K562 (cell line): ENCODE results near the gene KCNH2. TPM values are rescaled to one million over a fixed set of nuclear protein-coding genes. Genes with fewer than 3 reads are reported as not detected.

Experiments used
- BHLHE40 ChIP-seq: IDR thresholded peaks from 2 replicates; pipeline ENCODE4 v1.6.1; 2011; ENCODE audit warnings: low read length, improper control_type of control experiment
- C11orf30 ChIP-seq: fragments of 450-650 bp; IDR thresholded peaks from 2 replicates; pipeline ENCODE4 v1.6.1; 2016; ENCODE audit warnings: low read depth, mild to moderate bottlenecking
- DACH1 ChIP-seq: fragments of 450-650 bp; IDR thresholded peaks from 2 replicates; pipeline ENCODE4 v1.6.1; 2018; ENCODE audit not compliant: partially characterized antibody
- ESRRA ChIP-seq: fragments of 450-650 bp; IDR thresholded peaks from 2 replicates; pipeline ENCODE4 v1.6.1; 2014; ENCODE audit warnings: low read depth, mild to moderate bottlenecking, moderate library complexity, borderline replicate concordance
- FOXP1 ChIP-seq: sonication (generic); formaldehyde crosslinking; IDR thresholded peaks from 2 replicates; pipeline ENCODE4 v1.8.0; 2022; ENCODE audit warnings: mild to moderate bottlenecking, missing genetic modification reagents
- FUS ChIP-seq: fragments of 200-400 bp; formaldehyde crosslinking; optimal IDR thresholded peaks from 2 replicates; pipeline ENCODE3; 2017; ENCODE audit warnings: low read depth, low read length
- LEF1 ChIP-seq: fragments of 450-650 bp; IDR thresholded peaks from 2 replicates; pipeline ENCODE4 v1.6.1; 2016; ENCODE audit warnings: mild to moderate bottlenecking
- MTA3 ChIP-seq: fragments of 450-650 bp; formaldehyde crosslinking; IDR thresholded peaks from 2 replicates; pipeline ENCODE4 v1.6.1; 2017; ENCODE audit warnings: mild to moderate bottlenecking, borderline replicate concordance
- NBN ChIP-seq: fragments of 450-650 bp; IDR thresholded peaks from 2 replicates; pipeline ENCODE4 v1.6.1; 2016; ENCODE audit warnings: low read depth, mild to moderate bottlenecking
- POLR2A ChIP-seq: fragments of 450-650 bp; conservative IDR thresholded peaks from 2 replicates; pipeline ENCODE4 v1.6.1; 2016
- PTBP1 ChIP-seq: fragments of 200-400 bp; formaldehyde crosslinking; IDR thresholded peaks from 2 replicates; pipeline ENCODE4 v1.6.1; 2017; ENCODE audit warnings: low read depth, low read length
- SREBF1 ChIP-seq: fragments of 150-350 bp; IDR thresholded peaks from 2 replicates; pipeline ENCODE4 v1.6.1; 2014; ENCODE audit warnings: antibody characterized with exemption, low read depth, low read length, borderline replicate concordance
- SRSF3 ChIP-seq: fragments of 200-400 bp; formaldehyde crosslinking; IDR thresholded peaks from 2 replicates; pipeline ENCODE4 v1.6.1; 2016; ENCODE audit warnings: mild to moderate bottlenecking, low read length, moderate library complexity; ENCODE audit not compliant: insufficient read depth
- STAG1 ChIP-seq: sonication (generic); formaldehyde crosslinking; IDR thresholded peaks from 2 replicates; pipeline ENCODE4 v1.5.0; 2020; ENCODE audit warnings: missing genetic modification reagents, borderline replicate concordance
- TAF1 ChIP-seq: IDR thresholded peaks from 2 replicates; pipeline ENCODE4 v1.6.1; 2011; ENCODE audit warnings: mild to moderate bottlenecking, low read length, moderate library complexity; ENCODE audit not compliant: insufficient read depth, control insufficient read depth, severe bottlenecking; ENCODE audit errors: extremely low read depth
- ZNF12 ChIP-seq: sonication (generic); formaldehyde crosslinking; IDR thresholded peaks from 2 replicates; pipeline ENCODE4 v1.4.0; 2020; ENCODE audit warnings: mild to moderate bottlenecking, missing genetic modification reagents
- ZNF174 ChIP-seq: fragments of 250-450 bp; sonication (Bioruptor Pico); IDR thresholded peaks from 2 replicates; pipeline ENCODE4 v1.4.0; 2020; ENCODE audit warnings: mild to moderate bottlenecking
- ZNF561 ChIP-seq: fragments of 450-650 bp; formaldehyde crosslinking; conservative IDR thresholded peaks from 2 replicates; pipeline ENCODE4 v1.4.0; 2020; ENCODE audit warnings: mild to moderate bottlenecking, moderate library complexity
- polyA plus RNA-seq, 8 experiments: library from polyadenylated mRNA; depleted of rRNA in 4 of 8; stranded (reverse) in 5 of 8; unstranded in 3 of 8; fragments of >200 nt; fragmentation: Nextera tagmentation in 2 of 8; fragmentation: Illumina TruSeq in 1 of 8; extraction: Ambion mirVana in 2 of 8; extraction: Trizol in 1 of 8; gene quantifications; 2 replicates each; pipeline versions ENCODE4 v1.2.1 to v1.2.3, GENCODE V29; 2011 to 2014; ENCODE audit warnings: inconsistent platforms in 1 of 8, missing spikeins in 1 of 8
- total RNA-seq, 7 experiments: library from RNA; depleted of rRNA in 6 of 7; stranded (reverse); fragments of >200 nt in 6 of 7; fragmentation: Illumina TruSeq in 2 of 7; extraction: Trizol in 2 of 7; gene quantifications; 2 replicates each; pipeline versions ENCODE4 v1.2.1 to v1.2.3, GENCODE V29; 2011 to 2021; ENCODE audit warnings: low replicate concordance in 1 of 7
- TF ChIP-seq, protein P1 (sequence below), 2 experiments: fragments of 450-650 bp in 1 of 2; sonication (generic) in 1 of 2; formaldehyde crosslinking in 1 of 2; IDR thresholded peaks in 1 of 2; conservative IDR thresholded peaks in 1 of 2; 2 replicates each; pipeline versions ENCODE4 v1.6.1 to v1.8.1; 2016 to 2023; ENCODE audit warnings: mild to moderate bottlenecking in 2 of 2, moderate library complexity in 2 of 2, inconsistent platforms in 1 of 2, missing genetic modification reagents in 1 of 2
- TF ChIP-seq, protein P2 (sequence below): fragments of 250-450 bp; sonication (Bioruptor Pico); IDR thresholded peaks from 2 replicates; pipeline ENCODE4 v1.9.0; 2021; ENCODE audit warnings: mild to moderate bottlenecking, inconsistent platforms
- TF ChIP-seq, protein P3 (sequence below): fragments of 450-650 bp; formaldehyde crosslinking; conservative IDR thresholded peaks from 2 replicates; pipeline ENCODE4 v1.4.0; 2022; ENCODE audit warnings: mild to moderate bottlenecking, missing genetic modification characterization
- TF ChIP-seq, protein P4 (sequence below): fragments of 450-650 bp; IDR thresholded peaks from 2 replicates; pipeline ENCODE4 v1.6.1; 2016; ENCODE audit warnings: borderline replicate concordance

The KCNH2 gene
- total and polyA plus RNA-seq, 9 of the 15 experiments (the other 6 are each of a cell fraction or from before 2014, with no cell fraction given), result 18.1 to 368 (median 218) TPM

GRCh38 chr7:150953061-150953997, 24.8 kb downstream of the KCNH2 start (continued):
- TF ChIP-seq, protein P1, sequence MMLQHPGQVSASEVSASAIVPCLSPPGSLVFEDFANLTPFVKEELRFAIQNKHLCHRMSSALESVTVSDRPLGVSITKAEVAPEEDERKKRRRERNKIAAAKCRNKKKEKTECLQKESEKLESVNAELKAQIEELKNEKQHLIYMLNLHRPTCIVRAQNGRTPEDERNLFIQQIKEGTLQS (IDR thresholded peaks at IDR 0.05), result no peak
- TF ChIP-seq, protein P1 (CRISPR knock-in tag; conservative IDR thresholded peaks at IDR 0.05), result no peak
- TF ChIP-seq ZNF12 (CRISPR knock-in tag) (no peak), DACH1 (no peak), BHLHE40 (no peak), SRSF3 (peak; percentile 80; the same call in 1 of the 2 replicates), POLR2A (no peak), STAG1 (peak; percentile 31; the same call in 1 of the 2 replicates), PTBP1 (no peak), ESRRA (no peak), TAF1 (no peak), SREBF1 (no peak), ZNF174 (CRISPR knock-in tag) (no peak), LEF1 (no peak), C11orf30 (no peak), ZNF561 (CRISPR knock-in tag) (no peak), MTA3 (peak; percentile 25; the same call in 1 of the 2 replicates), FOXP1 (0 out of 2 replicates have a peak, but pooled peaks have one; percentile 35), FUS (no peak), NBN (no peak)
- TF ChIP-seq, protein P2, sequence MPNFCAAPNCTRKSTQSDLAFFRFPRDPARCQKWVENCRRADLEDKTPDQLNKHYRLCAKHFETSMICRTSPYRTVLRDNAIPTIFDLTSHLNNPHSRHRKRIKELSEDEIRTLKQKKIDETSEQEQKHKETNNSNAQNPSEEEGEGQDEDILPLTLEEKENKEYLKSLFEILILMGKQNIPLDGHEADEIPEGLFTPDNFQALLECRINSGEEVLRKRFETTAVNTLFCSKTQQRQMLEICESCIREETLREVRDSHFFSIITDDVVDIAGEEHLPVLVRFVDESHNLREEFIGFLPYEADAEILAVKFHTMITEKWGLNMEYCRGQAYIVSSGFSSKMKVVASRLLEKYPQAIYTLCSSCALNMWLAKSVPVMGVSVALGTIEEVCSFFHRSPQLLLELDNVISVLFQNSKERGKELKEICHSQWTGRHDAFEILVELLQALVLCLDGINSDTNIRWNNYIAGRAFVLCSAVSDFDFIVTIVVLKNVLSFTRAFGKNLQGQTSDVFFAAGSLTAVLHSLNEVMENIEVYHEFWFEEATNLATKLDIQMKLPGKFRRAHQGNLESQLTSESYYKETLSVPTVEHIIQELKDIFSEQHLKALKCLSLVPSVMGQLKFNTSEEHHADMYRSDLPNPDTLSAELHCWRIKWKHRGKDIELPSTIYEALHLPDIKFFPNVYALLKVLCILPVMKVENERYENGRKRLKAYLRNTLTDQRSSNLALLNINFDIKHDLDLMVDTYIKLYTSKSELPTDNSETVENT (CRISPR knock-in tag), result no peak
- TF ChIP-seq, protein P3, sequence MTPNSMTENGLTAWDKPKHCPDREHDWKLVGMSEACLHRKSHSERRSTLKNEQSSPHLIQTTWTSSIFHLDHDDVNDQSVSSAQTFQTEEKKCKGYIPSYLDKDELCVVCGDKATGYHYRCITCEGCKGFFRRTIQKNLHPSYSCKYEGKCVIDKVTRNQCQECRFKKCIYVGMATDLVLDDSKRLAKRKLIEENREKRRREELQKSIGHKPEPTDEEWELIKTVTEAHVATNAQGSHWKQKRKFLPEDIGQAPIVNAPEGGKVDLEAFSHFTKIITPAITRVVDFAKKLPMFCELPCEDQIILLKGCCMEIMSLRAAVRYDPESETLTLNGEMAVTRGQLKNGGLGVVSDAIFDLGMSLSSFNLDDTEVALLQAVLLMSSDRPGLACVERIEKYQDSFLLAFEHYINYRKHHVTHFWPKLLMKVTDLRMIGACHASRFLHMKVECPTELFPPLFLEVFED (CRISPR knock-in tag), result peak; percentile 70
- TF ChIP-seq, protein P4, sequence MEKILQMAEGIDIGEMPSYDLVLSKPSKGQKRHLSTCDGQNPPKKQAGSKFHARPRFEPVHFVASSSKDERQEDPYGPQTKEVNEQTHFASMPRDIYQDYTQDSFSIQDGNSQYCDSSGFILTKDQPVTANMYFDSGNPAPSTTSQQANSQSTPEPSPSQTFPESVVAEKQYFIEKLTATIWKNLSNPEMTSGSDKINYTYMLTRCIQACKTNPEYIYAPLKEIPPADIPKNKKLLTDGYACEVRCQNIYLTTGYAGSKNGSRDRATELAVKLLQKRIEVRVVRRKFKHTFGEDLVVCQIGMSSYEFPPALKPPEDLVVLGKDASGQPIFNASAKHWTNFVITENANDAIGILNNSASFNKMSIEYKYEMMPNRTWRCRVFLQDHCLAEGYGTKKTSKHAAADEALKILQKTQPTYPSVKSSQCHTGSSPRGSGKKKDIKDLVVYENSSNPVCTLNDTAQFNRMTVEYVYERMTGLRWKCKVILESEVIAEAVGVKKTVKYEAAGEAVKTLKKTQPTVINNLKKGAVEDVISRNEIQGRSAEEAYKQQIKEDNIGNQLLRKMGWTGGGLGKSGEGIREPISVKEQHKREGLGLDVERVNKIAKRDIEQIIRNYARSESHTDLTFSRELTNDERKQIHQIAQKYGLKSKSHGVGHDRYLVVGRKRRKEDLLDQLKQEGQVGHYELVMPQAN, result peak; percentile 38; the same call in 1 of the 2 replicates
